ENCODE results near the gene SMCO4.
"Not testable (repeated sequence)": the region's sequence is repeated elsewhere in the genome, so short reads cannot be mapped to it uniquely, and the experiment has no call there.

The SMCO4 gene

DNA sequence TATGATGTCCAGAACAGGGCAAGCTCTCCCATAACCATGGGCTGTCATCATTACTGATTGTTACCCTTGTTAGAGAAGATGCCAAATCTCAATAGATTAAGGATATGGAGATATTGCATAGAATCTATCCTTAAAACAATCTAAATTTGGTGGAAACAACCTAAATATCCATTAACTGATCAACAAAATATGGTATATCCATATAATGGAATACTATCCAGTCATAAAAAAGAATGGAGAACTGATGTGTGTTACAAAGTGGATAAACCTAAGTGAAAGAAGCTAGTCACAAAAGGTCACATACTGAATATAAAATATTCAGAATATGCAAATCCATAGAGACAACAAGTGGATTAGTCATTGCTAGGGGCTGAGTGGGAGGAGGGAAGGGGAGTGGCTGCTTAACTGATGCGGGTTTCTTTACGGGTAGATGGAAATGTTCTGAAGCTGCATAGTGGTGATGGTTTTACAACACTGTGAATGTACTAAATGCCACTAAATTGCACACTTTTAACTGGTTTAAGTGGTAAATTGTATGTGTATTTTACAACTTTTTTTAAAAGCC, 36.1 kb upstream of the SMCO4 start:
- no peak for TF ChIP-seq ZFX (IDR thresholded peaks at IDR 0.05; ENCODE audit: borderline replicate concordance)
- no peak for TF ChIP-seq CTCF (IDR thresholded peaks at IDR 0.05)
- no peak overlapping the region for H3K27ac ChIP-seq

- no peak for TF ChIP-seq ZFX (IDR thresholded peaks at IDR 0.05; ENCODE audit: borderline replicate concordance)
- TF ChIP-seq CTCF (IDR thresholded peaks at IDR 0.05): no peak
- no peak overlapping the region for H3K27ac ChIP-seq
Measured at GRCh38 chr11:93577286-93577685, 34.1 kb upstream of the SMCO4 start.

- H3K27ac ChIP-seq: not testable (repeated sequence)
Measured at GRCh38 chr11:93576870-93577269, 33.7 kb upstream of the SMCO4 start.

DNA sequence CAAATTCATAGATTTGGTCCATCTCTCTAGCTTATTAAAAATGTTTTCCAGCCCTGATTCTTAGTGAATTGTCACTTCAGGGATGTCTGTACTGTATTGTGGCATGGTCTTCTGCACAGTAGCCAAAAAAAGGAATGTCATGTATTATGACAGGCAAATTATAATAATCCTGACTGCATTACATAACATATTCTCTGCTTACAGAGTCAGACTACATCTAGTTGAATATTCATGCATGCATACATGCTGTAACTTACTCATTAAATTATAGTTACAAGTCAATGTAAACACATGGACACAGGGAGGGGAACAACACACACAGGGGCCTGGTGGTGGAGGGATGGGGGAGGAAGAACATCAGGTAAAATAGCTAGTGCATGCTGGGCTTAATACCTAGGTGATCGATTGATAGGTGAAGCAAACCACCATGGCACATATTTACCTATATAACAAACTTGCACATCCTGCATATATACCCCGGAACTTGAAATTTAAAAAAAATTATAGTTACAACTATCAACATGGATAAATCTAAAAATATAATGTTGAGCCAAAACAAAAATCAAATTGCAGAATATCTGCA, 31.5 kb upstream of the SMCO4 start:
- no peak for TF ChIP-seq CTCF (IDR thresholded peaks at IDR 0.05)
- no peak overlapping the region for H3K27ac ChIP-seq

DNA sequence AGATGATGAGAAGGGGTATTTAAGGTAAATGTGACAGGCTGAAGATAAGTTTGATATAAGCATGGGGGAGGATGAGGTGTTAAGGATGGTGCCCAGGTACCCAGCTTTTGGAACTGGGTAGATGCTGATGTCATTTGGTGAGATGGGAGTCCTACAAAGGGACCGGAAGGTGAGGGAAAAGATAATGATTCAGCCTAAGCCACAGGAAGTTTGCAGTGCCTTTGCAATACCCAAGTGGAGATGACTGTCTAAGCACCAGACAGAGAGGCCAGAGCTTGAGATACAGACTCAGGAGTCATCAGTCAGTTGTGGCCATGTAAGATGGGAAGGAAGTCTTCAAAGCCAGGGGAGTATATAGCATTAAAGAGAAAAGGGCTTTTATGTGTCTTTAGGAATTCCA, 30.0 kb upstream of the SMCO4 start:
- TF ChIP-seq CTCF (IDR thresholded peaks at IDR 0.05): no peak
- no peak for TF ChIP-seq ZFX (IDR thresholded peaks at IDR 0.05; ENCODE audit: borderline replicate concordance)

DNA sequence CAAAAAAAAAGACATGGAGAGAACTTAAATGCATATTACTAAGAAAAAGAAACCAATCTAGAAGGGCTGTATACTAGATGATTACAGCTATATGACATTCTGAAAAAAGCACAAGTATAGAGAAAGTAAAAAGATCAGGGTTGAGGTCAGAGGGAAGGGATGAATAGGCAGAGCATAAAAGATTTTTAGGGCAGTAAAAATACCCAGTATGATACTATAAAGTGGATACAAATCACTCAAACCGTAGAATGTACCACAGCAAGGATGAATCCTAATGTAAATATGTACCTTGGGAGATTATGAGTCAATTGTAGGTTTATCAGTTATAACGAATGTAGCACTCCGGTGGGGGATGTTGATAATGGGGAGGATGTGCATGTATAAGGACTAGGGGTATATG, 29.4 kb upstream of the SMCO4 start:
- TF ChIP-seq CTCF (IDR thresholded peaks at IDR 0.05) (no peak), ZFX (IDR thresholded peaks at IDR 0.05; ENCODE audit: borderline replicate concordance) (no peak)
- no peak overlapping the region for H3K27ac ChIP-seq

More for the DNA sequence above, 30.0 kb upstream of the SMCO4 start:
- H3K27ac ChIP-seq: no peak overlapping the region

DNA sequence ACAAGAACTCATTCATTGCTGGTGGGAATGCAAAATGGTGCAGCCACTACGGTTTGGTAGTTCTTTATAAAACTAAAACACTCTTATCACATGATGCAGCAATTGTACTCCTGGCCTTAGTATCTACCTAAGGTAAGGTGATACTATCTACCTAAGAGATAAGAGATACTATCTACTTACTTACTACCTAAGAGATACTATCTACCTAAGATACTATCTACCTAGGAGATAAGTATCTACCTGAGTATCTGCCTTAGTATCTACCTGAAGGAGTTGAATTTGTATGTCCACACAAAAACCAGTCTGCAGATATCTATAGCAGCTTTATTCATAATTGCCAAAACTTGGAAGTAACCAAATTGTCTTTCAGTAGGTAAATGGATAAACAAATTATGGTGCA, 29.0 kb upstream of the SMCO4 start:
- no peak overlapping the region for H3K27ac ChIP-seq
- TF ChIP-seq CTCF (IDR thresholded peaks at IDR 0.05) (no peak), ZFX (IDR thresholded peaks at IDR 0.05; ENCODE audit: borderline replicate concordance) (no peak)

GRCh38 chr11:93571612-93572011, 28.4 kb upstream of the SMCO4 start:
- TF ChIP-seq ZFX (IDR thresholded peaks at IDR 0.05; ENCODE audit: borderline replicate concordance): no peak
- TF ChIP-seq CTCF (IDR thresholded peaks at IDR 0.05): no peak

More at GRCh38 chr11:93571612-93572011, 28.4 kb upstream of the SMCO4 start:
- peak overlapping the region; percentile 37; the same call in 1 of the 2 replicates for H3K27ac ChIP-seq

Measured in 22Rv1 (cell line).